Measurements from ENCODE around the gene PTPRK. TPM values are rescaled to one million over a fixed set of nuclear protein-coding genes. Genes with fewer than 3 reads are reported as not detected.

Gene PTPRK
- total RNA-seq, 1 experiment from 2014 or later = 94.4 TPM

DNA sequence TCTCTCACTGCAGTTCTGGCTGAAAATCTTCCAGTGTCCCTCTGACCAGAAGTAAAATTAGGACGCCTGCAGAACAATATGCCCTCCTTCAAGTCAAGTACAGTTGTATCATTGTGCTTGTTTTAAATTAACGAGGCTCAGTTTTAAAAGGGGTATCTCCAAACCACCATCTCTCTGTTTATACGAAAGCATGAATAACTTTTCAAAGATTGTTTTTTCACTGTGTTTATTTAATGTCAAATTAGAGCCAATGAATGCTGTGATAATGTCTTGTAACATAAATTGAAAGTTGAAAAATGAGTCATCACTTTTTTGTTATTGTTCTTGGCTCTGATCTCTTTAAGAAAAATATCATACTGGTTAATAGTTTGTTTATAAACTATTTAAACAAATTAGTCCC, 388.8 kb downstream of the PTPRK start:
- DNase-seq = no peak
- Histone ChIP-seq H3K36me3 (ENCODE audit: control insufficient read depth, insufficient read depth, low read length) (0 out of 2 replicates have a peak, but pooled peaks cover under 1% of the 10 kb centered on the region), H3K4me3 (ENCODE audit: low read depth, low read length) (no peak overlapping the region), H3K9me3 (no peaks in the 10 kb centered on the region), H3K27me3 (replicated peaks; ENCODE audit: control insufficient read depth, insufficient read depth, low read length) (no peaks in the 10 kb centered on the region), H3K4me1 (peaks cover 16% of the 10 kb centered on the region)
- intact Hi-C loops (cut with micrococcal nuclease; ENCODE audit: unreplicated experiment) = no loop called here
- POLR2A ChIA-PET = no interaction called here
- Mint-ChIP-seq H3K27me3 (ENCODE audit: insufficient read depth, unreplicated experiment) (no peaks in the 10 kb centered on the region), H3K9me3 (ENCODE audit: unreplicated experiment) (no peaks in the 10 kb centered on the region), H3K27ac (ENCODE audit: unreplicated experiment) (no peak overlapping the region), H3K36me3 (ENCODE audit: insufficient read depth, unreplicated experiment) (peaks cover 19% of the 10 kb centered on the region), H3K4me3 (ENCODE audit: unreplicated experiment) (no peak overlapping the region), H3K4me1 (ENCODE audit: low read depth, unreplicated experiment) (peaks cover 9% of the 10 kb centered on the region)
- CTCF ChIA-PET = no interaction called here
- BruUV-seq (replicated peaks) = no TSS peak
- TF ChIP-seq, protein P1, sequence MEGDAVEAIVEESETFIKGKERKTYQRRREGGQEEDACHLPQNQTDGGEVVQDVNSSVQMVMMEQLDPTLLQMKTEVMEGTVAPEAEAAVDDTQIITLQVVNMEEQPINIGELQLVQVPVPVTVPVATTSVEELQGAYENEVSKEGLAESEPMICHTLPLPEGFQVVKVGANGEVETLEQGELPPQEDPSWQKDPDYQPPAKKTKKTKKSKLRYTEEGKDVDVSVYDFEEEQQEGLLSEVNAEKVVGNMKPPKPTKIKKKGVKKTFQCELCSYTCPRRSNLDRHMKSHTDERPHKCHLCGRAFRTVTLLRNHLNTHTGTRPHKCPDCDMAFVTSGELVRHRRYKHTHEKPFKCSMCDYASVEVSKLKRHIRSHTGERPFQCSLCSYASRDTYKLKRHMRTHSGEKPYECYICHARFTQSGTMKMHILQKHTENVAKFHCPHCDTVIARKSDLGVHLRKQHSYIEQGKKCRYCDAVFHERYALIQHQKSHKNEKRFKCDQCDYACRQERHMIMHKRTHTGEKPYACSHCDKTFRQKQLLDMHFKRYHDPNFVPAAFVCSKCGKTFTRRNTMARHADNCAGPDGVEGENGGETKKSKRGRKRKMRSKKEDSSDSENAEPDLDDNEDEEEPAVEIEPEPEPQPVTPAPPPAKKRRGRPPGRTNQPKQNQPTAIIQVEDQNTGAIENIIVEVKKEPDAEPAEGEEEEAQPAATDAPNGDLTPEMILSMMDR (IDR thresholded peaks at IDR 0.05; ENCODE audit: insufficient read depth in 1 of 2, low read depth in 1 of 2, low read length in 1 of 2, severe bottlenecking in 1 of 2, unreplicated experiment in 1 of 2) = no peak

DNA sequence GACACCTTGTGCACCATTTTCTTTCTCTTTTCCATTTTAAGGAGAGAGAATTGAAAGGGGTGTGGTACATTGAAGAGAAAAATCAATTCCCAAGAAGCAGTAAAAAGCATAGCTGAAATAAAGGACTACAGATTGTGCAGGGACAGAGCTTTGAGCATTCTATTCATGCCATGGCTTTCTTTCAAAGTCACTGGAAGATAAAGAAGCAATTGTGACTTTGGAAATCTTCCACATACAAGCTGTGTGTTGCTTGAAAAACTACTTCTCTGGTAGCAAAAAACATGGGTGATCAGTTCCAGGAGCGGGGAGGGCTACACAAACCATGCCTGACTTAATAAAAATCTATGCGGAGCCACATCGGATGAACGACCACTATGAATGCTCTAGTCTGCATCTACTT, 389.4 kb downstream of the PTPRK start:
- BruUV-seq (replicated peaks) = no TSS peak
- ChIA-PET POLR2A (no interaction called here), CTCF (no interaction called here)
- TF ChIP-seq, protein P1 (IDR thresholded peaks at IDR 0.05; ENCODE audit: insufficient read depth in 1 of 2, low read depth in 1 of 2, low read length in 1 of 2, severe bottlenecking in 1 of 2, unreplicated experiment in 1 of 2) = no peak
- intact Hi-C loops (cut with micrococcal nuclease; ENCODE audit: unreplicated experiment) = no loop called here
- Histone ChIP-seq H3K4me1 (peaks cover 16% of the 10 kb centered on the region), H3K27me3 (replicated peaks; ENCODE audit: control insufficient read depth, insufficient read depth, low read length) (no peaks in the 10 kb centered on the region), H3K4me3 (ENCODE audit: low read depth, low read length) (no peak overlapping the region), H3K36me3 (ENCODE audit: control insufficient read depth, insufficient read depth, low read length) (0 out of 2 replicates have a peak, but pooled peaks cover 1% of the 10 kb centered on the region), H3K9me3 (no peaks in the 10 kb centered on the region)
- no peaks in the 10 kb centered on the region for H3K27me3 Mint-ChIP-seq (ENCODE audit: insufficient read depth, unreplicated experiment)
- H3K27ac Mint-ChIP-seq (ENCODE audit: unreplicated experiment) = no peak overlapping the region
- no peaks in the 10 kb centered on the region for H3K9me3 Mint-ChIP-seq (ENCODE audit: unreplicated experiment)
- peaks cover 9% of the 10 kb centered on the region for H3K4me1 Mint-ChIP-seq (ENCODE audit: low read depth, unreplicated experiment)
- H3K36me3 Mint-ChIP-seq (ENCODE audit: insufficient read depth, unreplicated experiment) = peaks cover 19% of the 10 kb centered on the region
- H3K4me3 Mint-ChIP-seq (ENCODE audit: unreplicated experiment) = no peak overlapping the region
- no peak for DNase-seq

DNA sequence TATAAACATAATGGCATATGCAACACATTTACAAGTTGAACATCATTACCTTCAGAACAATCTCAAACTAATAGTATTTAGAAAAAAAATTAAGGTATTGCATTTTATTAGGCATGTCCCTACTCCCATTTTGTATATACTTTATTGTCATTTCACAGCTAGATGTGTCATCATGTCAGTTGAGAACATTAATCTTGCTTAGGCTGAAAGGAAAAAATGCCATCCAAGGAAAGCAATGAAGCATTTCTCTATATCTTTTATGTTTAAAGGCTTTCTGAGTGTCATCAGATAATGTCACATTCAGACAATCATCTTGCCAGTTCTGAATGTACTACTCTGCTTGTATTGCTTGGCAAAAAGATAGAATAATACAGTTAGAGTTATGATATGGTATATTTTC, 390.7 kb downstream of the PTPRK start:
- H3K4me3 ChIP-seq (ENCODE audit: low read depth, low read length) = no peak overlapping the region
- peaks cover 6% of the 10 kb centered on the region for H3K4me1 Mint-ChIP-seq (ENCODE audit: low read depth, unreplicated experiment)
- H3K4me3 Mint-ChIP-seq (ENCODE audit: unreplicated experiment) = no peak overlapping the region
- TF ChIP-seq, protein P1 (IDR thresholded peaks at IDR 0.05; ENCODE audit: insufficient read depth in 1 of 2, low read depth in 1 of 2, low read length in 1 of 2, severe bottlenecking in 1 of 2, unreplicated experiment in 1 of 2) = no peak
- H3K36me3 Mint-ChIP-seq (ENCODE audit: insufficient read depth, unreplicated experiment) = peaks cover 10% of the 10 kb centered on the region
- H3K36me3 ChIP-seq (ENCODE audit: control insufficient read depth, insufficient read depth, low read length) = 0 out of 2 replicates have a peak, but pooled peaks cover 1% of the 10 kb centered on the region
- H3K27me3 Mint-ChIP-seq (ENCODE audit: insufficient read depth, unreplicated experiment) = no peaks in the 10 kb centered on the region
- H3K9me3 Mint-ChIP-seq (ENCODE audit: unreplicated experiment) = no peaks in the 10 kb centered on the region
- no peaks in the 10 kb centered on the region for H3K9me3 ChIP-seq
- H3K27ac Mint-ChIP-seq (ENCODE audit: unreplicated experiment) = no peak overlapping the region
- H3K4me1 ChIP-seq = peaks cover 12% of the 10 kb centered on the region
- ChIA-PET CTCF (no interaction called here), POLR2A (no interaction called here)
- no peaks in the 10 kb centered on the region for H3K27me3 ChIP-seq (replicated peaks; ENCODE audit: control insufficient read depth, insufficient read depth, low read length)
- DNase-seq = no peak
- intact Hi-C loops (cut with micrococcal nuclease; ENCODE audit: unreplicated experiment) = no loop called here
- no TSS peak for BruUV-seq (replicated peaks)

All from Caco-2 (cell line).